Astrocyte of the cerebellum (primary cell): ENCODE results near the gene SEC22A.

Experiments
- DNase-seq: peaks from one replicate; pipeline ENCODE4 v3.0.0-alpha.2; 2011; ENCODE audit warnings: low read depth
- H3K4me3 ChIP-seq: 2 replicates; pipeline ENCODE4 v1.5.1; 2011; ENCODE audit warnings: mild to moderate bottlenecking, low read depth, low read length, moderate library complexity
- in situ Hi-C: cut with HindIII; loops from 2 replicates; pipeline ENCODE4 v1.10.0; 2017; ENCODE audit warnings: low sequenced_read_pairs
- TF ChIP-seq, protein P1 (sequence below): IDR thresholded peaks from 2 replicates; pipeline ENCODE4 v1.5.1; 2012; ENCODE audit warnings: low read length, low read depth, moderate library complexity, mild to moderate bottlenecking; ENCODE audit errors: missing control alignments

Gene SEC22A

DNA sequence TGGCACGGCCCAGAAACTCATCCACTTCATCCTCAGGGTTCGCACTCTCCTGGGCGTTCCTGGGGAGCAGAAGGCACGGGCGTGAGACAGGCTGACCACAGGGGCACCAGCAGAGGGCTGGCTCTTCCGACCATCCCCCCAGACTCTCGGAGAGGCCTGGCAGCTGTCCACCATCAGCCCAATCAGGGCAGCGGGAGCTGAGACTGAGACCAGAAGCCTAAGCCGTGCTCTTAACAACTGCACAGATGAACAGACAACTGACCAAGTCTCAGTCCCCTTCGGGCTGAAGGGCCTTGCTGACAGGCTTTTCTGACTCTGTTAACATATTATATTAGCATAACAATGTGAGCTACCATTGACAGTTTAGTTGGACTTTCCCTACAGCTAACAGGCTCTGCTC is 118.0 kb downstream of the SEC22A start:
- H3K4me3 ChIP-seq: no peak overlapping the region
- TF ChIP-seq, protein P1, sequence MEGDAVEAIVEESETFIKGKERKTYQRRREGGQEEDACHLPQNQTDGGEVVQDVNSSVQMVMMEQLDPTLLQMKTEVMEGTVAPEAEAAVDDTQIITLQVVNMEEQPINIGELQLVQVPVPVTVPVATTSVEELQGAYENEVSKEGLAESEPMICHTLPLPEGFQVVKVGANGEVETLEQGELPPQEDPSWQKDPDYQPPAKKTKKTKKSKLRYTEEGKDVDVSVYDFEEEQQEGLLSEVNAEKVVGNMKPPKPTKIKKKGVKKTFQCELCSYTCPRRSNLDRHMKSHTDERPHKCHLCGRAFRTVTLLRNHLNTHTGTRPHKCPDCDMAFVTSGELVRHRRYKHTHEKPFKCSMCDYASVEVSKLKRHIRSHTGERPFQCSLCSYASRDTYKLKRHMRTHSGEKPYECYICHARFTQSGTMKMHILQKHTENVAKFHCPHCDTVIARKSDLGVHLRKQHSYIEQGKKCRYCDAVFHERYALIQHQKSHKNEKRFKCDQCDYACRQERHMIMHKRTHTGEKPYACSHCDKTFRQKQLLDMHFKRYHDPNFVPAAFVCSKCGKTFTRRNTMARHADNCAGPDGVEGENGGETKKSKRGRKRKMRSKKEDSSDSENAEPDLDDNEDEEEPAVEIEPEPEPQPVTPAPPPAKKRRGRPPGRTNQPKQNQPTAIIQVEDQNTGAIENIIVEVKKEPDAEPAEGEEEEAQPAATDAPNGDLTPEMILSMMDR: no peak
- DNase-seq: no peak
- in situ Hi-C loops: no loop called here

DNA sequence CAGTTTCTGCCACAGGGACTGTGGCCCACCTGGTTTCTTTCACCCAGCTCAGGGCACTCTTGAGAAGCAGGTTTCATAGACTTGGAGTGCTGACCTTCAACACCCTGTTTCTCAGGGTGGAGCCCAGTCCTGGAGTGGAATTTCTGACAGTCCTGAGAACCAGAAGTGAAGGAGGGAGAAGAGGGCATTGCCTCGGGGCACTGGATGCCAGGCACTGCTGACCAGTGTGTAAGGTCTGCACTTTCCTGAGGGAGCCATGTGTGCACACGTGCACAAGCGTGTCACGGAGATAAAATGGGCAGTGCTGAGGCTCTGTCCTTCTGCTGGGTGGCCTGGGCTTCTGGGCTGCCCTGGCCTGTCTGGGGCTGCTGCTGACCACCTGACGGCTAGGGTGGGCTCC is 118.5 kb downstream of the SEC22A start:
- DNase-seq: no peak
- TF ChIP-seq, protein P1: no peak
- H3K4me3 ChIP-seq: no peak overlapping the region
- in situ Hi-C loops: no loop called here

- in situ Hi-C loops: no loop called here
- TF ChIP-seq, protein P1: no peak
- DNase-seq: no peak
- no peak overlapping the region for H3K4me3 ChIP-seq
These were observed 120.1 kb downstream of the SEC22A start for GRCh38 chr3:123321806-123322205.

DNA sequence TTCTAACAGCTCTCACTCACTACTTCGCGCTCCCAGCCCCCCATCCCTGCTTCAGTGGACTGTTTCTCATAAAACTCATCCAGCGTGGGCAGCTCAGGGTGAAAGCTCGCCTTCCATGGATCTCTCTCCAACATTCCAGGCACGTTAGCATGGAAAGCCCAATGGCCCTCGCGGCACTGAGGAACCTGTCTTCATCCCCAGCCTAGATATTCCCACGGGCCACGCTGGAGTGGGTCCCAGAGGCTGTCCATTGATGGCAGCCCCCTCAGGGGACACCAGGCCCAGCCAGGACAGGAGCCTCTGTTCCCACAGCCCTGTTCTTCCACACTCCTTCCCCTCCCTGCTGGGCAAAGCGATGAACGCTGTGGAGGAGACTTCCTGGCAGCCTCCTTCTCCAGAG is 121.1 kb downstream of the SEC22A start:
- DNase-seq: no peak
- in situ Hi-C loops: no loop called here
- H3K4me3 ChIP-seq: no peak overlapping the region
- TF ChIP-seq, protein P1: no peak
